ENCODE data around the gene CPB2. TPM values are rescaled to one million over a fixed set of nuclear protein-coding genes. Genes with fewer than 3 reads are reported as not detected.

CPB2 gene
- total RNA-seq, 1 experiment from 2014 or later: not detected

DNA sequence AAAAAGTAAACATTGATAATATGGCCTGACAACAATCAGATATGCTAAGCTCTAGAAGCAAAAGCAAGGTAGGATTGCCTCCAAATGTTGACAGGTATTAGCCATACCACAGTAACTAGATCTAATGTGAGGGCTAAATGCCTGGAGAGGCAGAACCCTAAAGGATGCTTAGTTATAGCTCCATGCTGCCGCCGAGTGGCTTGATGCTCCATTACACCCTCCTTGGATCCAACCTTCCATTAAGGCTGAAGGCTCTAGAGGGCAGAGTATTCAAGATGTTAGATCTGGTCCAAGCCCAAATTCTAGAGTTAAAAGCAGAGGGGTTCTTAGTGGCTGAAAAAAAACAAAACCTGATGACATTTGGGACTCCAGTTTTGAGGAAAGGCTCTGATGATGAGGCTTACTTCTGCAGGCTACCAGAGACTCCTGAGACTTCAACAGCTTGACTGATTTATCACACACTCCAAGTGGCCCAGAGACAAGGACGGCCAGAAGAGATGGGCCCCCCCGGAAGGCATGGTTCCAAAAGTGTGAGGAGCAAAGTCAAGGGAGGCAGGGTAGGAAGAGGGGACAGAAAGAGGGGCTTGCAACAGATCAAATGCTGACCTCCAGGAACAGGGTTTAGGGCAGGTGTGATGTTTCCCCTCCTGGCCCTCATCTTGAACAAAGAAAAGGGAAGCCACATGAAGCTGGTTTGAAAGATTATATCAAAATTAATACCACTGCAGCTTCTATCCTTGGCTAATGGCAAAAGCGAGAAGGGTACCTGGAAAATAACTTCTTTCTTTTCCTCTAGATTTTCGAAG lies 21.9 kb upstream of the CPB2 start:
- peak; percentile 95 for DNase-seq (ENCODE audit: low spot score)

DNA sequence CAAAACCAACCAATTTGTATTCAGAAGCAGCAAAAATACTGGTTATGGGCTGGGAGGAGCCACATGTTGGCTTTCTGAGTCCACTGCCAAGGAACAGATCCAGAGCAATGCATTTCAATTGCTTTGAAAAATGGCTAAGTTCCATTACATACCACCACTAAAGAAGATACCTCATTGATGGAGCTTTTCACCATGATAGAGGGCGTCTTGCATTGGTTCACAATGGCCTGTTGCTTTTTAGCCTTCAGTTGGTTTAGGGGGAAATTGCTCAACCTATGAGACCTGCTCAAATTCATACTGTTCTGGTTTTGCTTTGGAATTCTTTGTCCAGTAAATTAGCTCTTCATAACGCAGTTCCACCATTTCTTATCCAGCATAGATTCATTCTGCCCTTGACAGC lies 21.2 kb upstream of the CPB2 start:
- DNase-seq (ENCODE audit: low spot score): no peak

DNA sequence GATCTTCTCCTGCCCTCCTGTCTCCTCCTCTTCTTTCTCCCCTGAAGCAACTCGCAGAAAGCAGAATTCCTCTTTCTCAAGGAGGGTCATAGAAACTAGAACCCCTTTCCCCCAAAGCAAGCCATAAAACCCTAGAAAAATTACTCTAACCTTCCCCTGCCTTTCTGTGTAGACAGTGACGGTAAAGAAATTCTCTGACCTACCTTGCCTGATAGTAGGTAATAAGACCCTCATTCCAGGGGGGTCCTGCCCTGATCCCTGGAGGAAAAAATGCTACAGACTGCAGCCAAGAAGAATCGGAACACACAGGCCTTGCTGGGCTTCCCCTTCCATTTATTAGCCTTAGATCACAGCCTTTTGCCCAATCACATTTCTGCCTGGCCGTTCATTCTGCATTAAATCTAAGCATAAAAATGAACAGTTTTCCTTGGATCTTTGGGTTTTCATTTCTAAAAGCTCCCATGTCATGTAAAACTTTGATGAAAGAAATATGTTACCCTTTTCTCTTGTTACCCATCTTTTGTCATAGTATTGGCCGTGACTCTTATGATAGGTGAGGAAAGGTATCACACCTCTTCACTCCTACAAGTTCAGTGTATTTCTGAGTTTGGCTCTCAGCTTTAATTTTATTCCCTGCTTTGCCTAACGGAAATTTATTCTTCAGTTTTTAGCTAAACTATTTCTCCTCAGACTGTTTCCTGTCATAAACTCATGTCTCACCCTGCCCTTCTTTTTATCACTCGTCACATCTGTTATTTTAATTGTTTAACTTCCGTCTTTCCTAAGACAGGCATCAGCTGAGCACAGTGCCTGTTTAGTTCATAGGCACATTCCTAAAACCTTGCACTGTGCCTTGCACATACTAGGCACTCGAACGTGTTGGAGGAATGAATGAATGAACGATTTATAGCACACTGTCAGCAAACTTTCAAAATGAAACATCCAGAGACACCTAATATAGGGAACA lies 20.4 kb upstream of the CPB2 start:
- DNase-seq (ENCODE audit: low spot score): peak; percentile 40

GRCh38 chr13:46124531-46124966 lies 19.7 kb upstream of the CPB2 start:
- DNase-seq (ENCODE audit: low spot score): no peak

GRCh38 chr13:46122304-46122703 lies 17.5 kb upstream of the CPB2 start:
- no peak for DNase-seq (ENCODE audit: low spot score)

- DNase-seq (ENCODE audit: low spot score): peak; percentile 26
Observed at GRCh38 chr13:46121597-46122163, 16.8 kb upstream of the CPB2 start.

- no peak for DNase-seq (ENCODE audit: low spot score)
Observed at GRCh38 chr13:46121033-46121432, 16.2 kb upstream of the CPB2 start.

DNA sequence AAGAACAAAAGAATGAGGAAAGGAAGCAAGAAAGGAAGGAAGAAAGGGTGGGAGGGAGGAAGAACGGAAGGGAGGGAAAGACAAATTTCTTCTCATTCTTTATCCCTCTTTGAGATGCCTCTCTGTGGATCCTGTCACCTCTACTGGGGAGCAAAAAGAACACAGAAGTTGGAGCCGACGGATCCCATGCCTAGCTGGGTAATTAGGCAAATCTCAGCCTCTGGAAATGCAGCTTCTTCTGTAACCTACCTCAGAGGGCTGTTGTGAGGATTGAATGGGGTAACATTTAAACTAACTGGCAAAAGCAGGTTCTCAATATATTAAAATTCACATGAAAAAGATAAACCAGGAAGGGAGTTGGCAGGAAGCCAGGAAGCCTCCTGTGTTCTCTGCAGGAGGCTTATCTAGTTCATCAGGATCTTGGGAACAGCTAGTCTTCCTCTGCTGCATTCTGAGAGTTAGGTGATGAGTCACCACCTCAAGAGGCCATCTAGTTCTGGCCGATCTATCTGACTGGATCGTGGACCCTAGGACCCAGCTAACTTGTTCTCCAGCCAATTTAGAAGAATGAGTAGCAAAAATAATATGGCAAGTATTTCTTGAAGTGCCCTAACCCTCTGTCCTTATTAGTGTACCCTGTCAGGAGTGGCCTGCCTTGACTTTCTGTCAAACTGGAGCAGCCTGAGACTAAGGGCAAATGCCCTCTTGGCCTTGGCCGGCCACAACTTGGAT lies 15.2 kb upstream of the CPB2 start:
- peak; percentile 58 for DNase-seq (ENCODE audit: low spot score)

GRCh38 chr13:46116653-46117502 lies 12.0 kb upstream of the CPB2 start:
- no peak for DNase-seq (ENCODE audit: low spot score)

DNA sequence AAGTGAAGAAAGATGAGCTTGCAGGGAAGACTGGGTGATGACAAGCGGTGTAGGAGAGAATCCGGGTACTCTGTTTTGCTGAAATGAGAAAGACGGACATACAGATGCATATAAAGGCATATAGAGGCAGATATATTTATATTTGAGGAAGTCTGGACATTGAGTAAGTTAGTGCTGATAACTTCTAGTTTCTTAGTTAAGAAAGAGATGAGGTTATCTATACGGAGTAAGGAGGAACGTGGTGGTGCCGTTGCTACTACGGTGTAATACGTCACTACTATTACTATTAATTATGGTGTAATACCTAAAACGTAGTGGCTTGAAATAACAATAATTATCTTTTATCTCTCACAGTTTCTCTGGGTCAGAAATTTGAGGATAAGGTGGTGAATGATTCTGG lies 9.8 kb upstream of the CPB2 start:
- DNase-seq (ENCODE audit: low spot score): no peak

DNA sequence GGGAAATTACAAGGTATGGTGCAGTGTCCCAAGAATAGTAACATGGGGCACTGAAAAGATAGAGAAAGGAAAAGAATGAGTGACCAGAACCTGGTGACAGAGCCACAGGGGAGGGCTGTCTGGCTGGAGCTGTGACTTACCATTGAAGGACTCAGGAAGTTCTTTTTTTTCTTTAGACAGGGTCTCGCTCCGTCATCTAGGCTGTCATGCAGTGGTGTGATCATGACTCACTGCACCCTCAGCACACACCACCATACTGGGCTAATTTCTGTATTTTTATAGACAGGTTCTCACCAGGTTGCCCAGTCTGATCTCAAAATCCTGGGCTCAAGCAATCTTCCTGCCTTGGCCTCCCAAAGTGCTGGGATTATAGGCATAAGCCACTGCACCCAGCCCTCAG lies 8.8 kb upstream of the CPB2 start:
- no peak for DNase-seq (ENCODE audit: low spot score)

GRCh38 chr13:46111151-46111550 lies 6.3 kb upstream of the CPB2 start:
- DNase-seq (ENCODE audit: low spot score): no peak

- DNase-seq (ENCODE audit: low spot score): no peak
Observed at GRCh38 chr13:46109451-46109850, 4.6 kb upstream of the CPB2 start.

- no peak for DNase-seq (ENCODE audit: low spot score)
Observed at GRCh38 chr13:46106839-46107371, 2.1 kb upstream of the CPB2 start.

- no peak for DNase-seq (ENCODE audit: low spot score)
Observed at GRCh38 chr13:46103037-46103436, 1.8 kb downstream of the CPB2 start.

DNA sequence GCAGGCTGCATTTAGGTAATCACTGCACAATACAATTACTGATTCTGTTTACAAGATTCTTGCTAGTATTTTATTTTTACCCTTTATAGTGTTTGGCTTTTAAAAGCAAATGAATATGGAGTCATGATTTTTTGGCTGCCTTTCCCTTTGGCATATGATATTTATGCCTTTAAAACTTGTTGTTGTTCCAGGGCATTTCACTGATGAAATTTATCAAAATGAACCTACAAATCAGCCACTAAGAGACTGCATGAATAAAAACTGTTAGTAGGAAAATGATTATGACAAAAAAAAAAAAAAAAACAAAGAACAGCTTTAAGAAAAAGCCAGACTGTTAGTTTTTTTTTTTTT lies 2.6 kb downstream of the CPB2 start:
- DNase-seq (ENCODE audit: low spot score): no peak

GRCh38 chr13:46101484-46102254 lies 3.2 kb downstream of the CPB2 start:
- DNase-seq (ENCODE audit: low spot score): no peak

GRCh38 chr13:46101002-46101401 lies 3.8 kb downstream of the CPB2 start:
- DNase-seq (ENCODE audit: low spot score): no peak

- no peak for DNase-seq (ENCODE audit: low spot score)
Observed at GRCh38 chr13:46100191-46100815, 4.5 kb downstream of the CPB2 start.

All from HT-29 (cell line).